T1000 (cell line): ENCODE results near the gene TMC5.
"Not testable (repeated sequence)": the region's sequence is repeated elsewhere in the genome, so short reads cannot be mapped to it uniquely, and the experiment has no call there.

Source experiments
- DNase-seq: peaks from one replicate; lab custom pipeline; 2025; ENCODE audit warnings: mixed read lengths; lab: John Stamatoyannopoulos, UW

The TMC5 gene

GRCh38 chr16:19542138-19542821 lies 124.6 kb downstream of the TMC5 start:
- DNase-seq: no peak

GRCh38 chr16:19543278-19543996 lies 125.8 kb downstream of the TMC5 start:
- DNase-seq: not testable (repeated sequence)

DNA sequence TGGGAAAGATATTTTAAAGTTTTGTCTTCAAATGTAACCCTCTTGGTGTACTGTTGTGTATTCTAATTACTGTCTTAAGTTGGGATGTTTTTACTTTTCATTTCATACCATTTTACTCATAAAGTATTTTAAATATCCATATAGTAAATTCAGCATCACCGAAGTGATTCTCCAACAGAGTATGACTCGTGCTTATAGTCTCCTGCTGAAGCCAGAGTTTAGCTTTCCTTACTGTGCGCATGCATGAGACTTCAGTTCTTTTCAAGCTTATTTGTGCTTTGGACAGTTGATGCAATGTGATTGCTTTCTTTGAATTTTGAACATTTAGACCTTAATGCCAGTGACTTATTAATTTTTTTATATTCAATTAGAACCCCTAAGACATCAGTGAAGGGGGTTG lies 130.5 kb downstream of the TMC5 start:
- DNase-seq: no peak
